HepG2 (cell line): ENCODE data around the gene CTNNA2. TPM values are rescaled to one million over a fixed set of nuclear protein-coding genes. Genes with fewer than 3 reads are reported as not detected.

Source experiments
- CREBL2 ChIP-seq: sonication (generic); formaldehyde crosslinking; IDR thresholded peaks from 2 replicates; pipeline ENCODE4 v1.8.1; 2023; ENCODE audit warnings: missing genetic modification reagents, mild to moderate bottlenecking, borderline replicate concordance
- ELF1 ChIP-seq: sonication (generic); formaldehyde crosslinking; IDR thresholded peaks from 2 replicates; pipeline ENCODE4 v1.4.0; 2020; ENCODE audit warnings: missing genetic modification reagents
- FOXO4 ChIP-seq: sonication (generic); formaldehyde crosslinking; conservative IDR thresholded peaks from 2 replicates; pipeline ENCODE4 v1.8.1; 2023; ENCODE audit warnings: missing genetic modification reagents
- HDAC6 ChIP-seq: fragments of 200-600 bp; sonication (generic); IDR thresholded peaks from 2 replicates; pipeline ENCODE4 v1.7.0; 2017; ENCODE audit warnings: mild to moderate bottlenecking, antibody characterized with exemption, low read length, low read depth
- HNRNPK ChIP-seq: fragments of 200-400 bp; formaldehyde crosslinking; IDR thresholded peaks from 2 replicates; pipeline ENCODE4 v1.6.1; 2018; ENCODE audit warnings: low read length, low read depth, moderate library complexity, mild to moderate bottlenecking; ENCODE audit not compliant: poor library complexity, severe bottlenecking
- MTF2 ChIP-seq: sonication (generic); formaldehyde crosslinking; IDR thresholded peaks from 2 replicates; pipeline ENCODE4 v1.5.0; 2020; ENCODE audit warnings: missing genetic modification reagents, borderline replicate concordance
- NCOA2 ChIP-seq: sonication (generic); formaldehyde crosslinking; IDR thresholded peaks from 2 replicates; pipeline ENCODE4 v1.8.0; 2022; ENCODE audit warnings: inconsistent platforms
- NFE2L2 ChIP-seq: fragments of 150-350 bp; IDR thresholded peaks from 2 replicates; pipeline ENCODE4 v1.6.1; 2014; ENCODE audit warnings: low read length
- NRL ChIP-seq: sonication (generic); formaldehyde crosslinking; IDR thresholded peaks from 2 replicates; pipeline ENCODE4 v1.5.0; 2020; ENCODE audit warnings: missing genetic modification reagents, mild to moderate bottlenecking, moderate library complexity, borderline replicate concordance
- PBX2 ChIP-seq: IDR thresholded peaks from 2 replicates; pipeline ENCODE4 v1.6.1; 2016; ENCODE audit warnings: control low read depth
- REPIN1 ChIP-seq: sonication (generic); formaldehyde crosslinking; IDR thresholded peaks from 2 replicates; pipeline ENCODE4 v1.8.0; 2022; ENCODE audit warnings: missing genetic modification reagents, low read depth, mild to moderate bottlenecking, borderline replicate concordance
- SNAPC5 ChIP-seq: sonication (generic); formaldehyde crosslinking; IDR thresholded peaks from 2 replicates; pipeline ENCODE4 v1.8.1; 2023; ENCODE audit warnings: mild to moderate bottlenecking, missing genetic modification reagents, borderline replicate concordance
- TBP ChIP-seq: sonication (generic); formaldehyde crosslinking; IDR thresholded peaks from 2 replicates; pipeline ENCODE4 v1.5.0; 2020; ENCODE audit warnings: missing genetic modification reagents
- TBX3 ChIP-seq: fragments of 450-650 bp; IDR thresholded peaks from 2 replicates; pipeline ENCODE4 v1.6.1; 2017; ENCODE audit warnings: antibody characterized with exemption, mild to moderate bottlenecking, inconsistent platforms, borderline replicate concordance
- TFDP2 ChIP-seq: sonication (generic); formaldehyde crosslinking; IDR thresholded peaks from 2 replicates; pipeline ENCODE4 v1.4.0; 2020; ENCODE audit warnings: missing genetic modification reagents
- TP53 ChIP-seq: sonication (generic); formaldehyde crosslinking; conservative IDR thresholded peaks from 2 replicates; pipeline ENCODE4 v1.4.0; 2020; ENCODE audit warnings: missing genetic modification reagents
- ZBTB33 ChIP-seq: sonication (generic); formaldehyde crosslinking; IDR thresholded peaks from 2 replicates; pipeline ENCODE4 v1.4.0; 2020; ENCODE audit warnings: missing genetic modification reagents
- ZNF274 ChIP-seq: sonication (generic); formaldehyde crosslinking; IDR thresholded peaks from 2 replicates; pipeline ENCODE4 v1.5.1; 2020; ENCODE audit warnings: mild to moderate bottlenecking, missing genetic modification reagents
- ZNF292 ChIP-seq: sonication (generic); formaldehyde crosslinking; IDR thresholded peaks from 2 replicates; pipeline ENCODE4 v1.8.1; 2022; ENCODE audit warnings: mild to moderate bottlenecking, low read depth, missing genetic modification reagents, borderline replicate concordance
- ZNF335 ChIP-seq: sonication (generic); formaldehyde crosslinking; IDR thresholded peaks from 2 replicates; pipeline ENCODE4 v1.4.0; 2020; ENCODE audit warnings: missing genetic modification reagents
- ZNF761 ChIP-seq: sonication (generic); formaldehyde crosslinking; conservative IDR thresholded peaks from 2 replicates; pipeline ENCODE4 v1.4.0; 2020; ENCODE audit warnings: mild to moderate bottlenecking, missing genetic modification reagents
- ZNF782 ChIP-seq: sonication (generic); formaldehyde crosslinking; IDR thresholded peaks from 2 replicates; pipeline ENCODE4 v1.4.0; 2020; ENCODE audit warnings: missing genetic modification reagents, mild to moderate bottlenecking, borderline replicate concordance
- ZNF788 ChIP-seq: sonication (generic); formaldehyde crosslinking; IDR thresholded peaks from 2 replicates; pipeline ENCODE4 v1.5.0; 2020; ENCODE audit warnings: mild to moderate bottlenecking, missing genetic modification reagents, borderline replicate concordance
- polyA plus RNA-seq, 8 experiments: library from polyadenylated mRNA; depleted of rRNA in 3 of 8; stranded (reverse) in 7 of 8; unstranded in 1 of 8; fragments of >200 nt; fragmentation: Illumina TruSeq in 4 of 8; extraction: Trizol in 4 of 8; gene quantifications; 2 replicates each; pipeline versions ENCODE4 v1.2.1 to v1.2.3, GENCODE V29; 2011 to 2016; ENCODE audit warnings: low read depth in 4 of 8, missing spikeins in 1 of 8, mixed read lengths in 1 of 8; ENCODE audit not compliant: insufficient read depth in 1 of 8
- total RNA-seq, 5 experiments: library from RNA; depleted of rRNA; stranded (reverse); fragments of >200 nt; fragmentation: Illumina TruSeq; extraction: Trizol; gene quantifications; 2 replicates each; pipeline ENCODE4 v1.2.3, GENCODE V29; 2016; ENCODE audit warnings: low read depth in 1 of 5

Gene CTNNA2
- total and polyA plus RNA-seq, 2 of the 13 experiments (the other 11 are each of a cell fraction or from before 2014, with no cell fraction given), result not detected

- TF ChIP-seq TP53, result no peak
- TF ChIP-seq PBX2 (CRISPR knock-in tag), result no peak
- 0 out of 2 replicates have a peak, but pooled peaks have one; percentile 52 for TF ChIP-seq ZNF782 (CRISPR knock-in tag)
- no peak for TF ChIP-seq ZNF788
- TF ChIP-seq ZNF274, result no peak
- TF ChIP-seq SNAPC5 (CRISPR knock-in tag), result peak; percentile 80; the same call in 1 of the 2 replicates
- TF ChIP-seq CREBL2, result no peak
- TF ChIP-seq REPIN1 (CRISPR knock-in tag), result peak; percentile 55; the same call in 1 of the 2 replicates
- no peak for TF ChIP-seq HDAC6
- TF ChIP-seq TFDP2 (CRISPR knock-in tag), result 0 out of 2 replicates have a peak, but pooled peaks have one; percentile 29
- TF ChIP-seq NFE2L2, result no peak
- no peak for TF ChIP-seq HNRNPK
- peak; percentile 32; the same call in 1 of the 2 replicates for TF ChIP-seq ELF1
- 0 out of 2 replicates have a peak, but pooled peaks have one; percentile 40 for TF ChIP-seq MTF2 (CRISPR knock-in tag)
- peak; percentile 72 for TF ChIP-seq NCOA2
- TF ChIP-seq FOXO4, result no peak
- TF ChIP-seq TBX3, result no peak
- TF ChIP-seq ZBTB33 (CRISPR knock-in tag), result no peak
- TF ChIP-seq TBP (CRISPR knock-in tag), result no peak
- no peak for TF ChIP-seq ZNF761 (CRISPR knock-in tag)
- peak; percentile 88 for TF ChIP-seq ZNF335
- no peak for TF ChIP-seq NRL (CRISPR knock-in tag)
- no peak for TF ChIP-seq ZNF292 (CRISPR knock-in tag)
Observed at GRCh38 chr2:79511320-79511951, 1.4 kb upstream of the CTNNA2 start (continued).
